Choroid plexus epithelial cell (primary cell): Measurements from ENCODE around the gene MAGED2.
"Not testable (repeated sequence)": the region's sequence is repeated elsewhere in the genome, so short reads cannot be mapped to it uniquely, and the experiment has no call there.

Experiments used
- DNase-seq: peaks from one replicate; pipeline ENCODE4 v3.0.0-alpha.2; 2010; ENCODE audit warnings: low read depth
- H3K4me3 ChIP-seq: 2 replicates; pipeline ENCODE4 v1.5.1; 2011; ENCODE audit warnings: low read depth, mild to moderate bottlenecking, control low read depth, low read length, moderate library complexity
- TF ChIP-seq, protein P1 (sequence below): conservative IDR thresholded peaks from 2 replicates; pipeline ENCODE4 v1.5.1; 2011; ENCODE audit warnings: low read depth, mild to moderate bottlenecking, control low read depth, inconsistent platforms, low read length, moderate library complexity

The MAGED2 gene

DNA sequence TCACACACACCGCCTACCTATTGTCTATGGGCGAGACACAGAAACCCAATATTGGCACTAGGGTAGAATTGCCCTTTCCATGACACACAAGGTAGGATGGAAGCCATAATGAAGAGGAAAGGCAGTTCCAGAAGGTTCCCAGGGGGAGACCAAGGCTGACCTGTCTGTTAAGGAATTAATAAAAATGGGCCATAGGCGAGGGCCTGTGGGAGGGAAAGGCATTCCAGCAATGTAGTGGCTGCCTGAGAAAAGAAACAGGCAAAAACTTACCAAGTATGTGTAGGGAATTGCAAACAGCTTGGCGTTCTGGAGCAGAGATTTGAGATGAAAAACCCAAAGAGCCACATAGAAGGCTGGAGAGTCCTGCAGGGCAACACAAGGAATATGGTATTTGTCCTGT lies 19.1 kb downstream of the MAGED2 start:
- TF ChIP-seq, protein P1, sequence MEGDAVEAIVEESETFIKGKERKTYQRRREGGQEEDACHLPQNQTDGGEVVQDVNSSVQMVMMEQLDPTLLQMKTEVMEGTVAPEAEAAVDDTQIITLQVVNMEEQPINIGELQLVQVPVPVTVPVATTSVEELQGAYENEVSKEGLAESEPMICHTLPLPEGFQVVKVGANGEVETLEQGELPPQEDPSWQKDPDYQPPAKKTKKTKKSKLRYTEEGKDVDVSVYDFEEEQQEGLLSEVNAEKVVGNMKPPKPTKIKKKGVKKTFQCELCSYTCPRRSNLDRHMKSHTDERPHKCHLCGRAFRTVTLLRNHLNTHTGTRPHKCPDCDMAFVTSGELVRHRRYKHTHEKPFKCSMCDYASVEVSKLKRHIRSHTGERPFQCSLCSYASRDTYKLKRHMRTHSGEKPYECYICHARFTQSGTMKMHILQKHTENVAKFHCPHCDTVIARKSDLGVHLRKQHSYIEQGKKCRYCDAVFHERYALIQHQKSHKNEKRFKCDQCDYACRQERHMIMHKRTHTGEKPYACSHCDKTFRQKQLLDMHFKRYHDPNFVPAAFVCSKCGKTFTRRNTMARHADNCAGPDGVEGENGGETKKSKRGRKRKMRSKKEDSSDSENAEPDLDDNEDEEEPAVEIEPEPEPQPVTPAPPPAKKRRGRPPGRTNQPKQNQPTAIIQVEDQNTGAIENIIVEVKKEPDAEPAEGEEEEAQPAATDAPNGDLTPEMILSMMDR = no peak
- H3K4me3 ChIP-seq = no peak overlapping the region
- peak; percentile 11 for DNase-seq

GRCh38 chrX:54838583-54838982 lies 31.0 kb downstream of the MAGED2 start:
- DNase-seq = no peak
- TF ChIP-seq, protein P1 = no peak
- no peak overlapping the region for H3K4me3 ChIP-seq

DNA sequence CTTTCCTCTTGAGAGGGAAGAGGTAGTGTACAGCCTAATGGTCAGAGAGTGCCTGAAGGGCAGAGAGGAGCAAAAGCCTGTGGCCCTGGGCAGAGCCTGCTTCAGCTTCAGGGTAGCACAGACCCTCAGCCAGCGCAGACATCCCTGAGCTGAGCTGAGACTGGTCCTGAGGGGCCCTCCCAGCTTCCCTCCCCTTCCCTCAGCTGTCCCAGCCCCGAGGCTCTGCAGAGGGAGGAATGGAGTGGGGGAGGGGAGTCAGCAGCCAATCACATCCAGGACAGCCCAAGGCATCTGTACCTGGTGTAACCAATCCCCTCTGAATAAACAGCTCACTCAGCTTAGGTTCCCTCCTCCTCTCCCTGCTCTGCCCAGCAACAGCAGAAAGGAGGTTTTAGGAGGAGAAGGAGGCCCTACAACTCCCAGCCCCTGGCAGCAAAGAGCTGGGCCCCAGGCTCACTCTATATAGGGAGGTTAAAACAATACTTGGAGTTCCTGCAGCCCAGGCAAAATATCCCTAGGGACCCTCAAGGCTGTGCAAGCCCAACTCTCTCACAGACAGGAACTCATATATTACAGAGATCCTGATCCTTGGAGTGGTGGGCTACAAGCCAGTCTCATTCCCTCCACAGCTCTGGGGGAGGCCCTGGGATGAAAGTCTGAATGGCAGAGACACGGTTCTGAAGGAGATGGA lies 33.8 kb downstream of the MAGED2 start:
- DNase-seq, H3K4me3 ChIP-seq: not testable (repeated sequence)

- no peak overlapping the region for H3K4me3 ChIP-seq
- TF ChIP-seq, protein P1 = no peak
- DNase-seq = no peak
Observed at GRCh38 chrX:54842607-54843006, 35.1 kb downstream of the MAGED2 start.

DNA sequence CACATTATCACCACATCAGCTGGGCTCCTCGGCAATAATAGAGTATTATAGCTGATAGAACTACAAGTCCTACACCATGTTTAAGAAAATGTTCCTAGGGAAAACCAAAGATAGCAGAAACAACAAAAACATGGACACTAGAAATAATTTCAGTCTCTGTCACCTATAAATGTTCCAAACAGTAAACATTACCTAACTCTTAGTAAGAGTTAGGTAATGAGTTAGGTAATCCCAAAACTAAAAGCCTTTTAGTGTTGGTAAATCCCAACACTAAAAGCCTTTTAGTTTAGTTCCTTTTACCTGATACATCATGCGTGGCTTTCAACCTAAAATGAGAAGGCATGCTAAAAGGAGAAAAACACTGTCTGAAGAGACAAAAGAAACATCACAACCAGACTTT lies 35.5 kb downstream of the MAGED2 start:
- DNase-seq = no peak
- TF ChIP-seq, protein P1 = no peak
- H3K4me3 ChIP-seq = no peak overlapping the region

DNA sequence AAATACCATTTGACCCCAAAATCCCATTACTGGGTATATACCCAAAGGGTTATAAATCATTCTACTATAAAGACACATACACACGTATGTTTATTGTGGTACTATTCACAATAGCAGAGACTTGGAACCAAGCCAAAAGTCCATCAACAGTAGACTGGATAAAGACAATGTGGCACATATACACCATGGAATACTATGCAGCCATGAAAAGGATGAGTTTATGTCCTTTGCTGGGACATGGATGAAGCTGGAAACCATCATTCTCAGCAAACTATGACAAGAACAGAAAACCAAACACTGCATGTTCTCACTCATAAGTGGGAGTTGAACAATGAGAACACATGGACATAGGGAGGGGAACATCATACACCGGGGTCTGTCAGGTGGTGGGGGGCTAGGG lies 40.2 kb downstream of the MAGED2 start:
- DNase-seq, H3K4me3 ChIP-seq: not testable (repeated sequence)

- H3K4me3 ChIP-seq = no peak overlapping the region
- TF ChIP-seq, protein P1 = no peak
- no peak for DNase-seq
Observed at GRCh38 chrX:54865208-54865607, 57.7 kb downstream of the MAGED2 start.
